HepG2 (cell line): Measurements from ENCODE around the gene DCAF6.

ENCODE experiments used
- ATF2 ChIP-seq: sonication (generic); formaldehyde crosslinking; IDR thresholded peaks from 2 replicates; pipeline ENCODE4 v1.4.0; 2020; ENCODE audit warnings: missing genetic modification reagents
- CAMTA2 ChIP-seq: sonication (generic); formaldehyde crosslinking; IDR thresholded peaks from 2 replicates; pipeline ENCODE4 v1.4.0; 2020; ENCODE audit warnings: mild to moderate bottlenecking, missing genetic modification reagents, borderline replicate concordance
- CBFB ChIP-seq: sonication (generic); formaldehyde crosslinking; IDR thresholded peaks from 2 replicates; pipeline ENCODE4 v1.4.0; 2020; ENCODE audit warnings: missing genetic modification reagents
- CC2D1A ChIP-seq: sonication (generic); formaldehyde crosslinking; IDR thresholded peaks from 2 replicates; pipeline ENCODE4 v1.8.1; 2023; ENCODE audit warnings: mild to moderate bottlenecking, missing genetic modification reagents
- CEBPB ChIP-seq: IDR thresholded peaks from 2 replicates; pipeline ENCODE4 v1.6.1; 2011; ENCODE audit warnings: low read depth, low read length, improper control_type of control experiment, borderline replicate concordance
- CHD4 ChIP-seq: fragments of 200-600 bp; sonication (generic); IDR thresholded peaks from 2 replicates; pipeline ENCODE4 v1.7.0; 2017; ENCODE audit warnings: mild to moderate bottlenecking, low read length, borderline replicate concordance
- IRF2 ChIP-seq: IDR thresholded peaks from 2 replicates; pipeline ENCODE4 v1.6.1; 2018; ENCODE audit warnings: missing genetic modification reagents, missing compliant biosample characterization
- KDM4B ChIP-seq: sonication (generic); formaldehyde crosslinking; IDR thresholded peaks from 2 replicates; pipeline ENCODE4 v1.4.0; 2020; ENCODE audit warnings: missing genetic modification reagents
- POLR2A ChIP-seq, 2 experiments: IDR thresholded peaks; 2 replicates each; pipeline ENCODE4 v1.6.1; 2011; ENCODE audit warnings: low read depth in 2 of 2, low read length in 2 of 2, mild to moderate bottlenecking in 1 of 2, moderate library complexity in 1 of 2; ENCODE audit not compliant: insufficient read depth in 1 of 2
- RORA ChIP-seq: sonication (generic); formaldehyde crosslinking; IDR thresholded peaks from 2 replicates; pipeline ENCODE4 v1.5.0; 2020; ENCODE audit warnings: mild to moderate bottlenecking, missing genetic modification reagents, moderate library complexity
- ZNF20 ChIP-seq: sonication (generic); formaldehyde crosslinking; IDR thresholded peaks from 2 replicates; pipeline ENCODE4 v1.4.0; 2020; ENCODE audit warnings: mild to moderate bottlenecking, moderate library complexity, missing genetic modification reagents
- ZNF235 ChIP-seq: sonication (generic); formaldehyde crosslinking; IDR thresholded peaks from 2 replicates; pipeline ENCODE4 v1.8.1; 2023; ENCODE audit warnings: mild to moderate bottlenecking, missing genetic modification reagents, borderline replicate concordance
- ZNF275 ChIP-seq: sonication (generic); formaldehyde crosslinking; IDR thresholded peaks from 2 replicates; pipeline ENCODE4 v1.8.0; 2022; ENCODE audit warnings: missing genetic modification reagents, mild to moderate bottlenecking, inconsistent platforms, borderline replicate concordance
- ZNF441 ChIP-seq: sonication (generic); formaldehyde crosslinking; IDR thresholded peaks from 2 replicates; pipeline ENCODE4 v1.7.0; 2021; ENCODE audit warnings: missing genetic modification reagents, borderline replicate concordance

- TF ChIP-seq KDM4B (CRISPR knock-in tag): no peak
- no peak for TF ChIP-seq CAMTA2 (CRISPR knock-in tag)
- no peak for TF ChIP-seq CEBPB
- no peak for TF ChIP-seq RORA
- TF ChIP-seq POLR2A (IDR thresholded peaks at IDR 0.05; ENCODE audit: insufficient read depth in 1 of 2, low read depth in 2 of 2, low read length in 2 of 2): no peak
- TF ChIP-seq IRF2: no peak
- no peak for TF ChIP-seq CC2D1A (CRISPR knock-in tag)
- TF ChIP-seq CBFB: no peak
- TF ChIP-seq ZNF441 (CRISPR knock-in tag): no peak
- TF ChIP-seq CHD4: no peak
- TF ChIP-seq ZNF275 (CRISPR knock-in tag): no peak
- no peak for TF ChIP-seq ZNF20
- no peak for TF ChIP-seq ZNF235 (CRISPR knock-in tag)
- no peak for TF ChIP-seq ATF2 (CRISPR knock-in tag)
These were observed 153.5 kb downstream of the DCAF6 start for GRCh38 chr1:168089979-168090337.
